Ecto neural progenitor cell (in vitro differentiated cells): ENCODE measurements around the gene CD6.

Source experiments
- DNase-seq: peaks from one replicate; pipeline ENCODE4 v3.0.0-alpha.2; 2018; ENCODE audit warnings: low spot score

Gene CD6

DNA sequence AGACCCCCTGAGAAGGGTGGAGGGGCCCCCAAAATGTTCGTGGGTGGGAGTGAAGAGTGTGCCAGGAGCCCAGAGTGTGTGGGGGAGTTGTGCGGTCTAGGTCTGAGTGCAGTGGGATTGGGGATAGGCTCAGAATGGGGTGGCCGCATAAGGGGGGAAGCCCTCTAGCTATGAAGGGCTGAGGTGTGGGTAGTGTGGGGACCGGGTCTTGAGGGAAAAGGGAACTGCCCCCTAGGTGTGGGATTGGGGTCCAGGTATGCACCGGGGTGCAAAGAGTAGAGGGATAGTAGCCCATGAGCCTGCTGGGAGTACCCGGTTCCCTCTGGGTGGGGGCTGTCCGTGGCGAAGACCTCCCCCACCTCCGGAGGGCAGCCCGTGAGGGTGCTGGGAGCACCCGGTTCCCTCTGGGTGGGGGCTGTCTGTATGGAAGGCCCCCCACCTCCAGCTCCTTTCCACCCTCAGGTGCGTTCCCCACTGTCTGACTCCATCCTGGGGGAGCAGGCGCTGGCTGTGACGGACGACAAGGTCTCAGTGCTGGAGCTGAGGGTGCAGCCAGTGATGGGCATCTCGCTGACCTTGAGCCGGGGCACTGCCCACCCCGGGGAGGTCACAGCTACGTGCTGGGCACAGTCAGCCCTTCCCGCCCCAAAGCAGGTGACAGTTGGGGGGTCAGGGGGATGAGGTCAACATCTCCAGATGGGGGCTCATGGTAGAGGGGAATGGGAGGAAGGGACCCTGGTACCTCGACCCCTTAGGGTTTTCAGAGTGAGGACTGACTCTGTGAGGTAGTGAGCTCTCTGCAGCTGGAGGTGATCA, 36.5 kb upstream of the CD6 start:
- DNase-seq = no peak

DNA sequence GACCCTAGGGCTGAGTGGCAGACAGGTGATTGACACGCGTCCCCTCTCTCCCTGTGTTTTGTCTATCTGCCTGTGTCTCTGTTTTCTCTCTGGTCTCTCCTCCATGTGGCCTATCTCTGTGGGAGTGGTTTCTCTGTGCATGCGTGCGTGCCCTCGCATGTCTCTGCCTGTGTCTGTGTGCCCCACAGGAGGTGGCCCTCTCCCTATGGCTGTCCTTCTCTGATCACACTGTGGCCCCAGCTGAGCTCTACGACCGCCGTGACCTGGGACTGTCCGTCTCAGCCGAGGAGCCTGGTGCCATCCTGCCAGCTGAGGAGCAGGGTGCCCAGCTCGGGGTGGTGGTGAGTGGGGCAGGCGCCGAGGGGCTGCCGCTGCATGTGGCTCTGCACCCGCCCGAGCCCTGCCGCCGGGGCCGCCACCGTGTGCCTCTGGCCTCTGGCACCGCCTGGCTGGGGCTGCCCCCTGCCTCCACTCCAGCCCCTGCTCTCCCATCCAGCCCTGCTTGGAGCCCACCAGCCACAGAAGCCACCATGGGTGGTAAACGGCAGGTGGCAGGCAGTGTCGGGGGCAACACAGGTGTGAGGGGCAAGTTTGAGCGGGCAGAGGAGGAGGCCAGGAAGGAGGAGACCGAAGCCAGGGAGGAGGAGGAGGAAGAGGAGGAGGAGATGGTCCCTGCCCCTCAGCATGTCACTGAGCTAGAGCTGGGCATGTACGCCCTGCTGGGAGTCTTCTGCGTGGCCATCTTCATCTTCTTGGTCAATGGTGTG, 35.6 kb upstream of the CD6 start:
- DNase-seq = no peak

DNA sequence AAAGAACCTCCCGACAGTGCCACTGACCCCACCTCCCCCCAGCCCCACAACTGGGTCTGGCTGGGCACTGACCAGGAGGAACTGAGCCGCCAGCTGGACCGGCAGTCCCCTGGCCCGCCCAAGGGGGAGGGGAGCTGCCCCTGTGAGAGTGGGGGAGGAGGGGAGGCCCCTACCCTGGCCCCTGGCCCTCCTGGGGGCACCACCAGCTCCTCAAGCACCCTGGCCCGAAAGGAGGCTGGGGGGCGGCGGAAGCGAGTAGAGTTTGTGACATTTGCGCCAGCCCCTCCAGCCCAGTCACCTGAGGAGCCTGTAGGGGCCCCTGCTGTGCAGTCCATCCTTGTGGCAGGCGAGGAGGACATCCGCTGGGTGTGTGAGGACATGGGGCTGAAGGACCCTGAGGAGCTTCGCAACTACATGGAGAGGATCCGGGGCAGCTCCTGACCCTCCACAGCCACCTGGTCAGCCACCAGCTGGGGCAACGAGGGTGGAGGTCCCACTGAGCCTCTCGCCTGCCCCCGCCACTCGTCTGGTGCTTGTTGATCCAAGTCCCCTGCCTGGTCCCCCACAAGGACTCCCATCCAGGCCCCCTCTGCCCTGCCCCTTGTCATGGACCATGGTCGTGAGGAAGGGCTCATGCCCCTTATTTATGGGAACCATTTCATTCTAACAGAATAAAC, 34.9 kb upstream of the CD6 start:
- DNase-seq = no peak

DNA sequence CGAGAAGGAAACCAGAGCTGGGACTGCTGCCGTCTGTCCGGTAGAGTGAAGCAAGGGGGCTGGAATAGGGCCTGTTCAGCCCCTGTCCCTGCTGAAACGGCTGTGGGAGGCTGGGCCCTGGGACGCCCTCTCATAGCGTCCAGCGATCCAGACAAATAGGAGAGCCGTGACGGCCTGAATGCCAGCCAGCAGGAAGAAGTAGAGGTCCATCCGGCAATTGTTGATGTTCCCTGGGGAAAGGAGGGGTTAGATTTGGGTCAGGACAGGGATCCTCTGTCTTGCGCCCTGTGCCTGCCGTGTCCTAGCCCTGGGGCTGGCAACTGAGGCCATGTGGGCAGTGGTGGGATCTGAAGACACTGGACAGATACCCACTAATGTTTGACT, 34.3 kb upstream of the CD6 start:
- DNase-seq = no peak

DNA sequence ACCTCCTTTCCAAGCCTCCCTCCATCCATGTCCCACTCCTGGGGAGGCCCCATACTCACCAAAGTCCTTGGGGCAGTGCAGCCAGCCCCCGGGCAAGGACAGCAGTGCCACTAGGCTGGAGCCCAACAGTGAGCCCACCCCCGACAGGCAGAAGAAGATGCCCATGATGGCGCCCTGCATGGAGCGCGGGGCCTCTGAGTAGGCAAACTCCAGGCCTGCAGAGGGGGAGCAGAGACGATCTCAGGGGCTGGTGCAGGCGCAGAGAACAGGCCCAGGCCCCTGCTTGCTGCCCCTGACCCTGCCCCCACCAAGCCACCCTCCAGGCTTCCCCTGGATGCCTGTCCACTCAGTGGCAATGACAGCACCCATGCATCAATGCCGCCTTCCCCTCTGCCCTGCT, 33.7 kb upstream of the CD6 start:
- DNase-seq = no peak

DNA sequence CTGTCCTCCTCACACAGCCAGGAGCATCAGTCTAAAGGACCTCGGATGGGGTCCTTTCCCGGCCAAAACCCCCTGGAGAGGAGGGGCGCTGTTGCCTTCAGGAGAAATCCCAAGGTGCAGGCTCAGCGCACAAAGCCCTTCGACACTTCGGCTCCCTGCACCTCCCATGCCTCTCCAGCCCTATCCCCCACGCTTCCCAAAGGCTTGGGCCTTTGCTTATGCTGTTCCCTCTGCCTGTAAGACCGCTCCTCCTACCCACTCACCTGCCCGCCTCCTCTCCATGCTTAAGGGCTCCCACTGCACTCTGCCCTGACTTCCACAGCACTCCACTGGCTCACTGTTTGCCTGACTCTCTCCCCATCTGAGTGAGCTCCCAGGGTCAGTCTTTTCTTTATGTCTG, 33.0 kb upstream of the CD6 start:
- DNase-seq = no peak

DNA sequence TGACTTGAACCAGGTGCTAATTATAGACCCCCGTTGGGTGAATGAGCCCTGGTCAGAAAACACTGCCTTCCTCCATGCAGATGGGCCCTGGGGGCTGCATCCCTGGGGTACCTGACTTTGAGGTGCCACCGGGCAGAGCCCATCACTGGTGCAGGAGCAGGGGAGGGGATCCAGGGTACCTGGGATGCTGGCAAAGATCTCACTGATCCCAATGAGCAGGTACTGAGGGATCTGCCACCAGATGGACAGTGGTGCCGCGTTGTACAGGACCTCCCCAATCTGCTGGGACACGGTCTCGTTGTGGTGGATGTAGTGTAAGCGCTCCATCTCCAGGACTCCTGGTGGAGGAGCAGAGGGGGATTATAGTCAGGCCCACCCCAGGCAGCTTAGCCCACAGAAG, 32.2 kb upstream of the CD6 start:
- DNase-seq = no peak

DNA sequence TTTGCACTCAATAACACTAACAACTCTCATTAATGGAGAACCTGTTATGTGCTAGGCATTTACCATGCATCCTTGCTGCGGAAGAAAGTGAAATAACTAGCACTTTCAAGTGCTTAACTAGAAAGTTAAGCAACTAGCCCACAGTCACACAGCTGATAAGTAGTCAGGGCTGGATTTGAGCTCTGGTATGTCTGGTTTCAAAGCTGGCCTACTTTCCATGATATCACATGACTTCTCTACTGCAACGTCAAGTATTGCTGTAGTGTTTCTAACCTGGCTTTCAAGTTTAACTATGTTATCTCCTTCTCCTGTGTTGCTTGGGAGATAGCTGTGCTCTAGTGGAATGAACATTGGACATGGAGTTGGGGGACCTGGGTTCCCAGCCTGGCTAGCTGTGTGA, 31.6 kb upstream of the CD6 start:
- DNase-seq = no peak

DNA sequence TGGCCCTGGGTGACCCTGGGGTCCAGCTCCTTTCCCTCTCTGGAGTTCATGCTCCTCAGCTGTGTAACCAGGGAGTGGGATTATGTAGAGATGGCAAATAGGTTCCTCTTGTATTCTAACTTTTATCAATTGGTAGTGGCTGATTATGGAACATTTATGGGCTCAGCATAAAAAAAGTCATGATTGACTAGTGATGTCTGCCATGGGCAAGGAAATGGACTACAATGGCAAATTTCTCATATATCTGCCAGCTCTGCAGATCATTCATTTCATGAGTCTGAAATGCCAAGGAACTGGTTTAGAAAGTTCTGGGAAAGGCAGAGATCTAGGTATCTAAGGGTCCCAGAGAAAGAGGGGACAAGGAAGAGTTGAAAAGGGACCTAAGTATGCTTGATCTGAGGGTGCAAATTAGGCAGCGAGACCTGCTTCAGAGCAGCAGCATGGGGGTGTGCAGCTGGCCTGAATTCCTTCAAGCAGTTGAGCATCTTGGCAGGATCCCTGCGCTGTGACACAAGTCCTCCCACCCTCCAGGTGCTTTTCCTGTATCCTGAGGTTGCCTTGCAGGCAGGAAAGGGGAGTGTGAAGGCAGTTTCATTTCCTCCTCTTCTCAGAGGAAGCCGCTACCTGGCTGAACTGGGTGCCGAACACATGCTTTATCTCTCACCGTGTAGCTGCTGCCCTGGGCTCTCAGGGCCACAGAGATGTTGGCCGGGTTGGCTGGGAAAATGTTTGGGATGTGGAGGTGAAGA, 29.9 kb upstream of the CD6 start:
- no peak for DNase-seq

DNA sequence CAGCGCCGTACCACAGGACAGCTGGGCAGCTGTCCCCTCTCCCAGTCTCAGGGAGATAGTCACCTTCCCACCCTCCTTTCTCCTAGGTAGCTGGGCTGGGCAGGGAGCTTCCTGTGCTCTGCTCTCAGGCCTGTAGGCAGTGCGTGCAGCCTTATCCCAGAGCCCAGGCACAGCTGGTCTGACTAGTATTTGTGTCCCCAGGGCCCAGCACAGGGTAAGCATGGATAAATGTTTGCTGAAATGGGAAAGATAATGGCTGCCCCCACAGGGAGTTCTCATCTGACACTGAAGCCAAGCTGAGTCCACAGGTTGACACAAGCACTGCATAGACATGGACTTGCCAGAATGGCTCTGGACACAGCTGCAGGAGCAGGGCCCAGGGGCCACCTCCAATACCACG, 29.3 kb upstream of the CD6 start:
- DNase-seq = no peak

DNA sequence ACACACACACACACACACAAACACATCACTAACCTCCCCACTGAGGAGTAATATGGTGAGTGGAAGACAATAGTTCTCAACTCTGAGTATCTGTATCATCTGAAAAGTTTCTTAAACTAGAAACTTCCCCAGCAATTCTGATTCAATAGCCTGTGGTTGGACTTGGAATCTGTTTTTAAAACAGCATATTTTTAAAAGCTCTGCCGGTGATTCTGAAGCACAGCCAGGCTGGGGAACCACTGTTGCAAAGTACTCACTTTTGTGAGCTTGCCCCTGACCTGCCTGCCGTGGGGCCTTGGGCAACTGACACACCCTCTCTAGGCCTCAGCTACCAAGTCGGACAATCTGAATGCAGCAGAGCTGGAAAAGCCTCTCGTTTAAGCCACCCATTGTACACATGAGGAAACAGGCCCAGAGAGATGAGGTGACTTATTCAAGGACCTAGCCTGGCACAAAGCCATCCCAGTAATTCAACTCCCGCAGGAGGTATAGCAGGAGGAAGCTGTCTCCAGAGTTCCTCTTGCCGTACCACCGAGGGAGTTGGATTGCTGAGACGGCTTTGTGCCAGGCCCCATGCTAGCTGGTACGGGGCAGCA, 28.4 kb upstream of the CD6 start:
- no peak for DNase-seq

DNA sequence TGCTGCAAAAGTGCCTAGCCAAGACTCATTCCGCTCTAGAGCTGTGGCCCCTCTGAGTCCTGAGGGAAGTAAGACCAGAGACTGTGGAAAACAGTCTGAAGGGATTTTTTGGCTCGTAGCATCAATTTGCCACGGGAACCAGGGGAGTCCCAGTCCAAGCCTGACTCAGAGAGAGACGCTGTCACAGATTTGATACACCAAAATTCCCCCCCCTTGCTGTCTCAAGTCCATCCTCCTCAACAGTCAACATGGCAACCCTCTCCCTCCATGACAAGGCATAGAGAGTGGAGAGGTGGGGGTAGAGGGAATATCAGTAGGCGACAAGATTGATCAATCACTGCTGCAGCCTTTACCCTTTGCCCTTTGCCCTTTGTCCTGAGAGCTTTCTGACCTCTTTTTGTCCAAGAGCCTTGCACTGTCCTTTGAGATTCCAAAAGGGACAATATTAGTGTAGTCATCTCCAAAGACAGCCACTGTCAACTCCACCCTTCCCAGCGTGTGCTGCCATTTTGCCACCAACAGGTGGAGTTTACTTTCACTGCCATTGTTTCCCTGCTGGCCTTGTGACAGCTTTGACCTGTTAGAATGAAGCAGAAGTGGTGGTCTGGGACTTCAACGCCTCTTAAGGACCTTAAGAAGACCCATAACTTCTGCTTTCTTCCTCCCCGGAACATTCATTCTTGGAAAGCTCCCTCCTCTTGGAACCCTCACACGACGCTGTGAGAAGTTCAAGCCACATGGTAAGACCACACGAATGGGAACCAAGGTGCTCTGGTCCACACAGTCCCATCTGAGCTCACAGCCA, 26.8 kb upstream of the CD6 start:
- no peak for DNase-seq

DNA sequence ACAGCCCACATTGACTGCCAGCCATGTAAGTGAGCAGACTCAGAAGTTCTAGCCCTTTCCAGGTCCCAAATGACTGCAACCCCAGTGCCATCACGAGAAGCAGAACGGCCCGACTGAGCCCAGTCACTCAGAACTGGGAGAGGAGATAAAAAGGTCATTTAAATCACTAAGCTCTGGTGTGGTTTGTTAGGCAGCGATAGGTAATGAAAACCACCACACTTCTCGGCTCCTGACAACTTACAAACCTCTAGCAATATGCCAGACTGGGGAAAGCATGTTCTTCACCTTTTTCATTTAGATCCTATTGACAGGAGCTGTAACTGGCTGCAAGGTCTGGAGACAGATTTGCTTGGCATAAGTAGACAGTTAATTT, 26.2 kb upstream of the CD6 start:
- no peak for DNase-seq

DNA sequence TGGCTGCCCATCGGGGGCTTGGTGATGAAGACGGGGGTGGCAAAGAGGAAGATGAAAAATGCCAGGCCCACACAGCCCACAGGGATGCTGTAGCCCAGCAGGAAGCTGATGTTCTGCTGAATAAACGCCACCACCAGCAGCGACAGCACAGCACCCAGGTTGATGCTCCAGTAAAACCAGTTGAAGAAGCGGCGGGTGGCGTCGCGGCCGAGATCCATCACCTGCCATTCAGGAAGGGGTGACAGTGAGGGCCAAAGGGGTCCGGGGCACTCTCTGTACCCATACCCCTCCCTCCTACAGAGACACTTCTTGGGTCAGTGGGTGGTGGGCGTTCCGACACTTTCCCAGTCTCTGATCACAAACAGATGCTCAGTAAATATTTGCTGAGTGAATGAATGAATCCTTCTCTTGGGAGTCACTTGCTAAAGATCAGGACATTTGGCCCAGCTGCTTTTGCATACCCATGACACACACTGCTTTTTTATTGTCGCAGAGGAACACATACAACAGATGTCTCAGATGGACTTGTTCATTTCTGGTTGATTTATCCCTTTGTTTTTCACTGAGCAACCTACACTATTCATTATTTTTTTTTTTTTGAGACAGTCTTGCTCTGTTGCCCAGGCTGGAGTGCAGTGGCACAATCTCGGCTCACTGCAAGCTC, 24.7 kb upstream of the CD6 start:
- DNase-seq = no peak

DNA sequence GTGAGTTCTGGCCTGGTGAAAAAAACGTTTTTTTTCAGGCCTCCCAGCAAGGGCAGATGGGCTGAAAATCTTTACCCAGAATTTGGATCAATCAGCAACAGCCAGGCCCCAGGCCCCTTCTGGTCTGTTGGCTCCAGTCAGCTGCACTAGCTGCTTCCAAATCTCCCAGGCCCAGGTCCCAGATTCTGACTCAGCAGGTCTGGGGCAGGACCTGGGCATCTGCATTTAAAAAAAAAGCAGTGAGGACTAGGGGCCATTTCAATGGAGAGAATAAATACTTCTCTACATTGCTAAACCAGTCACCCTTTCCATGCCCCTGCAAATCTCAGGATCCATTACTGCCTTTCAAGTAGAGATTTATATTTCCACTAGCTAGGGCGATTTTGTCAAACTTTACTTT, 23.8 kb upstream of the CD6 start:
- no peak for DNase-seq

DNA sequence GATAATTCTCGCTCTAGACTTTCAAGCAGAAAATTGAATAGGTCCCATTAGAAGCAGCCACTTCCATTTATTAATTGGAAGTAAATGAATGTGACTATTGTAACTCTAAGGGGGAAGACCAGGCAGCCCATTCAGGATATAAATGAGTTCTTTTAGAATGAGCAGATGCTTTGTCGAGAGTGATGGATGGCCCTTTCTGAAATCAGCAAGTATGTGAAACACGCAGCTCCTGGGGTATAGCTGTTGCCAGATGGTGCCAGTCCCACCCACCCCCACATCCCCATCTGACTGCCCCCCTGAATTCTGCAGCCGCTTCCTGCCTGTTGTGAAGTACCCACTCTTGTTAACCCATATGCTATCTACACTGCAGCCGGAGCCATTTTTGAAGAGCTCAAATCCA, 23.2 kb upstream of the CD6 start:
- DNase-seq = no peak

DNA sequence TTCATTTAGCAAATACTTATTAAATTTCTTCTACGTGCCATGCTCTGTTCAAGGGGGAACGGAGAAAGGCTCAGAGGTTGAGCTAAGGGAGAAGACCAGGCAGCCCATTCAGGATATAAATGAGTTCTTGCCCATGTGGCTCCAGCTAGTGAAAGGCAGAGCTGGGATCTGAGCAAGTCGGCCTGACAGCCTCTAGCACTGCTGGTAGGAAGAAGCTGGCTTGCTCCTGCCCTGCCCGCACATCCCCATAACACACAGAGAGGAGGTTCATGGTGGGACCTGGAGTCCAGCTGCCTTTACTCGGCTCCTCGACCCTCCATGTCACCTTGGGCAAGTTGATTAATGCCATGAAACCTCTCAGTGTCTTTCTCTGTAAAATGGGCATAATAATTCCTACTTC, 21.5 kb upstream of the CD6 start:
- no peak for DNase-seq

DNA sequence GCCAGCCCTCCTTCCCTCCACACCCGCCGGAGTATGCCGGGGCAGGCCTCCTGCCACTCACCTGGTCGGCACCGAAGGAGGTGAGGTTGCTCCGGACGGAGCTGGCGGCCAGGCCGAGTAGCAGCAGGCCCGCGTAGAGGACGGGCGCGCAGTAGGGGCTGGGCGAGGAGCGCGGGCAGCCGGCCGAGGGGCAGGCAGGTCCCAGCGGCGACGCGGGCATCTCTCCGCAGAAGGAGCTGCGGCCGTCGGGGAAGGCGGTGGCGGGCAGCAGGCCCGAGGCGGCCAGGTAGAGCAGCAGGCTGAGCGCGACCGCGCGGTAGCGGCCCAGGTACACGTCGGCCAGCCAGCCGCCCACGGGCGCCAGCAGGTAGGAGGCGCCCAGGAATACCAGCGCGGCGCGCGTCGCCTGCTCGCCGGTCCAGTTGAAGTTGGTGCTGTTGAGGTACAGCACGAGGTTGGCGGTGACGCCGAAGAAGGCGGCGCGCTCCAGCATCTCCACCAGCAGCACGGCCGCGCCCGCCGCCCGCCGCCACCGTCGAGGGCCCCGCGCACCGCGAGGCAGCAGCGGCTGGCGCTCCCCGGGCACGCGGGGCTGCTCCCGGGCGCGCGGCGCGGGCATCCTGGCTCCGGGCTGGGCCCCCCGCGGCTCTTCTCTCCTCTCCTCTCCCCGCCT, 20.4 kb upstream of the CD6 start:
- DNase-seq = peak; percentile 65

DNA sequence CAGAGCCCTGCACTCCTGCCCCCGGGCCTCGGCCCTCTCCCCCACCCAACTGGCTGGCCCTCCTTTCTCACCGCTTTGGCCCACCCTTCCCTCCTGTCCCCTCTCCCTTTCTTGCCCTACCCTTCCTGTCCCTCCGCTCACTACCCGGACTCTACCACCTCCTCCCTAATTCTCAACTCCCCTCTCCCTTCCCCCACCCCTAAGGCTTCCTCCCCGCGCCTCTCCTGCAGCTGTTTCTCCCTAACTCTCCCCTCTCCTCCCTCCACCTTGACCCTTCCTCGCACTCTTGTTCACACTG, 19.9 kb upstream of the CD6 start:
- DNase-seq = no peak
